HG03064 (cell line): ENCODE results near the gene HTR1A.

Source experiments
- ATAC-seq: cut with Tn5 transposase; IDR thresholded peaks from one replicate; pipeline ENCODE4 v1.9.1; 2021; ENCODE audit warnings: low read depth; ENCODE audit not compliant: unreplicated experiment

HTR1A gene

DNA sequence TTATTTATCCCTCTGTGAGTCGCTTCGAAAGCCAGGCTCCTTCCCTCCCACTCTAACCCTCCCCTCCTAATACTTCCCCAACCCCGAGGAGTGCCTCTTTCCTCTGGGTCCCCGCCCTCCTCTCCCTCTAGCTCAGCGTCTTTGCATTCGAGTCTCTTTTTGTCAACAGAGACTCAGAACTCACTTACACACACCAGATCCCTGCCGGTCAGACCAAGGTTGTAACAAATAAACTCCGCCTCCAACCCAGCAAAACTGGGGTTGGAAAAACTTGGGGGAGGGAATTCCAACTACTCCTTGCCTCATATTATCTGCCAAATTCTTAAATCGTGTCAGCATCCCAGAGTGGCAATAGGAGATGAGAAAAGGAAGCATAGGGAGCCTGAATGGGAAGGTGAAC, at the start of gene HTR1A:
HTR1A (minus strand) TSS at position 167 of the 400 bp plus-strand sequence. CDS start 726 bp downstream, outside the sequence.
- ATAC-seq, result no peak

DNA sequence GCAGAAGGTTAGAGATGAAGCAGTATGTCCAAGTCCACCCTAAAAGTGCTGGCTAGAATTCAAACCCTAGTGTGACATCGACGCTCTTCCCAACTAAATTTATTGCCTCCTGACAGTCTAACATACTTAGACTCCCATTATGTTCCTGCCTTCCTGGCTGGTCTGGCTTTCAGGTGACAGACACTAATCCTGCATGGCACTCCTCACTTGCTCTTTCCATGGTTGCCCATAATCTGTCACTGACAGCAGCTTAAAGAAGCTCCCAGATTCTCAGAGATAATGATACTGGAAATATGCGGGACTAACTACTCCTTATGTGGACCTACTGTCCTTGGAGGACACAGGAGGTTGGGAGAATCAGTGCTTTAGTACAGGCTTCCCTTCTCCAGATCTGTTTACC, 41.7 kb upstream of the HTR1A start:
- no peak for ATAC-seq

DNA sequence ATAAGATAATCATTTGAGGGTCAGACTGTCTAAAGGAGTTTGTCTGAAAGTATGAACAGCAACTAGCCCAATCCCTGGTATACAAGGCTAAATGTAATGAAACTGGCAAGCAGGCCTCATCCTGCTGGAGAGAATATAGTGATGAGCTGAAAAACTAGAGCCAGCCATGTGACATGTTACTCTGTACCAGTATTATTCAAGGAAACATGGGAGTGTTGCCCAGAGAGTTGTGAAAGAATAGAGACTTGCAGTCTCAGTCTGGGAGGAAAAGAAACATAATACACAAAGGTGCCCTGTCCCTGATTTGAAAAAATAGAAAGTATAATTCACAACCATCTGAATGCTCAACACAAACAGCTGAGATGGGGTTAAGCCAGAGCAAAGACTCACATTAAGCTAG, 37.9 kb upstream of the HTR1A start:
- no peak for ATAC-seq

DNA sequence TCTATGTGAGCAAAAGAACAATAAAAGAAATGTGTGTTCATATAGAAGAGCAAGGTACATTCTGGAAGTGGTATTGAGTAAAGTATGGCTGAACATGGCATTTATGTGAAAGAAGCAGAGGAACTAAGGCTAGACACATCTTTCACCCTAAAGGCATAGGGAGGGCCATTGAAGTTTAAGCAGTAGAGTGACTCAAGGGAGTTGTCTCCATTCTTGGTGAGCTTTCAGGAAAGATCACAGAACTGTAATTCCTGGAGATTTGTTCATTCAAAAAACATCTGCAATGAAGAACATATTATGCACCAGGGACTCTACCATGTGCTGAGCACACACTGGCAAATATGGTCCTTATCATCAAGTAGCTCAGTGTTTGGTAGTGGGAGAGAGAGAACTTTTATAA, 24.8 kb upstream of the HTR1A start:
- no peak for ATAC-seq

DNA sequence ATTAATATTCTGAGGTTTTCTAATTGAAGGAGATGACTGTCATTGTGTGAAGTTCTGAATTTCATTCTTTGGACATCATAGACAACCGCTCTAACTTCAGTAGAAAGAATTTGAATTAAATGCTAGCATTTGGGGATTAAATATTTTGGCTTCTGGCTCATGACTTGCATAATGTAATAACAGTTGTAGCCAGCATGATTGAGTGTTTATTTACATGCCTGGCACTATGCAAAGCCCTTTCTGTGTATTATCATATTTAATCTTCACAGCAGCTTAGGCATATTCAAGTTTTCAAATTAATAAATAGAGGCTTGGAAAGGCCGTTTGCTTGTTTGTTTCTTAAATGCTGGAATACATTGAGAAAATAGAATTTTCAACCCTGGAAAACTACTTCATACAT, 19.6 kb upstream of the HTR1A start:
- ATAC-seq, result no peak

DNA sequence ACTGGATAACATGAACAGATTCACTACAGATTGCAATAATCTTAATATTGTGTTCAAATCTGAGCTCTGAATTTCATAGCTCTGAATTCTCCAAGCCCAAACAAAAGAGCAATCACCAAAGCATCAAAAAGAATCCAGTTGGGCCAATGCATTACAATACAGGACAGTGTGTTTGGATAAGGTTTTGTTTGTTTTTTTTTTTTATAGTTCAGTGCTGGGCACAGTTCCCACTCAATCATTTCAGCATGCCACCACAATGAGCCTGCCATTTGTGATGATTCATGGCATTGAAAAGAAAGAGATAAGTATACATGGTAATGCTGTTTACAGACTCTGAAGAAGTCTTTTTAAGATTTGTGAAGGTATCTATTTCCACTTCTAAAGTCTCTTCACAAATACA, 1.7 kb upstream of the HTR1A start:
- ATAC-seq, result no peak

DNA sequence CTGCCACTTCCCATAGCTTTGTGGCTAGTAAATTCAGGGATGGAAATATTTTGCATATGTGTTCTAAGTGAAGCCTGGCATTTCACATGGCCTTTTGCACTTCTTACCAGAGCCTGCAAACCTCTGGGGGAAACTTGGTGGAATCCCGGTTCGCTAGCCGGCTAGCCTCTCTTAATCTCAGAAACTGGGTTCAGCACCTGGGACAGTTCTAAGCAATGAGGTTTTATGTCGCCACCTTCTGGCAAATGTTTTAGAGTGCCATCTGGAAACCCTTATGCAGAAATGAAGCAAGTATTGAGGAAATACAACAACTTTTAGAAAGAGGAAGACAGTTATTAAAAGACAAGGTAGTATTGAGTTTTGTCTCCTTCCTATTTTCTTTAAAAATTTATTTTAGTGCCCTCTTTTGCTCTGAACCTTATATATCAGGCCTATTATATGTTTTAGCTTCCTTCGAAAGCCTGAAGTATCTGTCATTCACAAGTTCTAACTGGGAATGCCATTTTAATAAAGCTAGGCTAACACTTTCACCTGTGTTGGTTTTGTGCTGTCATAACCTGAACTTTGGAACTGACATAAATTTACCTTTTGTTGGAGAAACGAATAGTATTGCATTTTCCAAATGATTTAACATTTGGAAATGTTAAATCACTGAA, 963 bp upstream of the HTR1A start:
- ATAC-seq, result peak; percentile 78

DNA sequence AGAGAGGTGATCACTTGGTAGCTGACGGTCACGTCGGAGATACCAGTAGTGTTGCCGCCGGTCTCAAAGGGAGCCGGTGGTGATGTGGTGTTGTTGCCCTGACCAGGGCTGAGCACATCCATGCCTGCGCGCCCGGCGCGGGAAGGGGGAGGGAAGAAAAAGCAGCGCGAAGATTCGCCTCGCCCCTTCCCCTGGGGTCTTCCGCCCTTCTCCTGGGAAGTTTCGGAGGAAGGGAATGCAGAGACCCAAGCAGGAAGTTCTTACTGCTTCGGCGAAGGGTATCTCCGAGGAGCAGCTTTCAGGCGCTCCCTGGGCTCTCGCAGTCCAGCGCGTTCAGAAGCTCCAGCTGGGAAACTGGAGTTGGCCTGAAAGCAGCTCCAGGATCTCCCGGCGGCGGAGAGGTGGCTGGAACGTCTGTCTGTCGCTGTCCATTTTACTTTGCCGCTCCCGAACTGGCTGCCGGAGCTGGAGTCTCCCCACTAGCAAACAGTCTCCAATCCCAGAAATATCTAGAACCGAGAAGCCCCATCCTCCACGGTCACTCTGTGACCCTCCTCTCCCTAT, 565 bp downstream of the HTR1A start:
- ATAC-seq, result no peak

DNA sequence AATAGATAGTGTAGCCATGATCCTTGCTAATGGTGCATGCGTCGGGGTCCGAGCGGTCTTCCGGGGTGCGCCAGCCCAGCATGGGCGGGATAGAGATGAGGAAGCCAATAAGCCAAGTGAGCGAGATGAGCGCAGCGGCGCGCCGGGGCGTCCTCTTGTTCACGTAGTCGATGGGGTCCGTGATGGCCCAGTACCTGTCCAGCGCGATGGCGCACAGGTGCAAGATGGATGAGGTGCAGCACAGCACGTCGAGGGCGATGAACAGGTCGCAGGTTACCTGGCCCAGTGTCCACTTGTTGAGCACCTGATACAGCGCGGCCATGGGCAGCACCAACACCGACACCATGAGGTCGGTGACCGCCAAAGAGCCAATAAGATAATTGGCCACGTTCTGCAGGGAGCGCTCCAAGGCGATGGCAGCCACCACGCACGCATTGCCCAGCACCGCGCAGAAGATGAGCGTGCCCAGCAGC, 1.1 kb downstream of the HTR1A start:
- ATAC-seq, result no peak

DNA sequence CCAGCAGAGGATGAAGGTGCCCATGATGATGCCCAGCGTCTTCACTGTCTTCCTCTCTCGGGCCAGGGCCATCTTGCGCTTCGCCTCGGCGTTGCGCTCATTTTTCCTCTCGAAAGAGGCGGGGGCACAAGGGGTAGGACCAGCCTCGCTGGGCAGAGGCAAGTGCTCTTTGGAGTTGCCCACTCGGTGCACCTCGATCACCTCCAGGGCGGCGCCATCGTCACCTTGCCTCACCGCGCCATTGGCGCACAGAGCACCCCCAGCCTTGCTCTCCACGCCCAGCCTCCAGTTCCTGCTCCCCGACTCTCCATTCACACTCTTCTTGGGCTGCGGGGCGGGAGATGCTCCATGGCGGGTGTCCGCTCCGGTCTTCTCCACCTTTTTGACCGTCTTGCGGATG, 1.6 kb downstream of the HTR1A start:
- ATAC-seq, result no peak

DNA sequence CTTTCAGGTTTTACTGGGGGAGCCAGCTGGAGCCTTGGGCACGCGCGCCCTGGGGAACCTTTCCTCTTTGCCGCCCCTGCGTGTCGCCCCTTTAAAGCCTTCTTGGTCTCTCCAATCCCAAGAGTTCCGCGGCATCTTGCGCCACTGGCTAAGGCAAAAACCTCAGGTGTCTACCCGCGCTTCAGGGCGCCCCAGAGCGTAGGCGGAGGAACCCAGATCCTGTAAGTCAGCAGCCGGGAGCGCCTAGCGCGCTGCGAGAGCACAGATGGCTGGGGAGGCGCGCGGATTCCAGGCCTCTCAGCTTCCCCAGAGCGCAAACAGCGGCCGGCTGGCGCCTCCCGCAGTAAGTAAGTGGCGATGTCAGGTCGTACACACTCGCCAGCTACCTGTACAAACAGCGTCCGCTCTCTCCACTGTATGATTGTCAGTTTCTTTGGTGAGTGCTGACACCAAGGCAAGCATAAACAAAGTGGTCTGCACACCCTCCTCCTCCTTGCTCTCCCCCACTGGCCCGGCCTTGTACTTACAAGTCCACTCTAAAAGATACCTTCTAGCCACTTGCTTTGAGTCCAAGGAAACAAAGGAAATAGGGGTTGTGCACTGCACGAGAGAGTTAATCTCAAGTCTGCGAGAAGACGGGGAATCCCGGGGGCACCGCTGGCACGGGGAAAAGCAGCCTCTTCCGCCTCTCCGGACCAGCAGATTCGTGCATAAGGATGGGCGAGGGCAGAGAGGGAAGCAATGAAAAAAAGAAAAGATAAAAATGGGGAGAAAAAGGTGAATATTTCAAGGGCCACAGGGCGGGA, 2.9 kb downstream of the HTR1A start:
- no peak for ATAC-seq

DNA sequence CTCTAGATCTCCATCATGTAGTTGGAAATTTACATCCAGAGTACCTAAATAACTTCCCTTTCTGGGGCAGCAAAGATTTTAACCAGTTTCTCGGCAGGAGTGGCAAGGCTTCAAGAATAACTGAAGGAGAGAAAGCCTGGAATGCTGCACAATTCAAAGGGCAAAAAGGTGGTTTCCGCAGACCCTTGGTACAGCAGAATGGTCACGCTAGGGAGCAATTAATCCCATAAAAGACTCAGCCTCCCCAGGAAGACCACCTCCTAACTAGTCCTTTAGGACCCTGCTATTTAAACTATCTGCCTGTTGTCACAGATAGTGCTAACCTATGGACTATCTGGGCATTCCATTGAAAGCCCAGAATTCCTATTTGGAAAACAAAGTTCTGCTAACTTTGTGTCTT, 3.6 kb downstream of the HTR1A start:
- no peak for ATAC-seq

DNA sequence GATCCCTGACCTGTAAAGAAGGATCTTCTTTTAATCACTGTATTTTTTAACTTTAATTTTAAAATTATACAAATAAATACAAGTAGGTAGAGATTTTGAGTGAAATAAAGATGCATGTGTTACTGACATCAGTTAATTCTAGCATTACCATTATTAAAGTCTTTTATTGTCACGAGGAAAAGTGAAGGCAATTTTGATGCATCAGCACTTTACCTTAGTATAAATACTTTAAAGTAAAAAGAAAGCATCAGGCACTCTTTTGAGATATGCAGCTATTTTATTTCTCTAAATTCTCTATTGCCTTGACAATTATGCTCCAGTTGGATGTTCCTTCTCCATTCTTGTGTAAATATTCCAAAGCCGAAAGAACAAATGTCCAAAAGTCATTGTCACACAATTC, 4.6 kb downstream of the HTR1A start:
- ATAC-seq, result no peak

DNA sequence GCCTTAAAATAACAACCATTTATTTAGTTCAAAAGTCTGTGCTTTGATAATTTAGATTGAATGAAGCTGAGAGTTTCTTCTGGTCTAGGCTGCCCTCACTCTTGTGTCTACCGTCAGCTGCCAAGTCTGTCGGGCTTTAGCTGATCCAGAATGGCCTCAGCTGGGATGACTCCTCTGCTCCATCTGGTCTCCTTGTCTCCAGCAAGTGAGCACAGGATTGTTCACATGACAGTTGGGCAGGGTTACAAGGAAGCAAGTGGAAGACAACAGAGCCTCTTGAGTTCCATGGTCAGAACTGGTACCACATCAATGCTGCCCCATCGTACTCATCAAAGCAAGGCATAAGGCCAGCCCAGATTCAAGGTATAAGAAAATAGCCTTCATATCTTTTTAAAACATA, 9.0 kb downstream of the HTR1A start:
- ATAC-seq, result no peak

DNA sequence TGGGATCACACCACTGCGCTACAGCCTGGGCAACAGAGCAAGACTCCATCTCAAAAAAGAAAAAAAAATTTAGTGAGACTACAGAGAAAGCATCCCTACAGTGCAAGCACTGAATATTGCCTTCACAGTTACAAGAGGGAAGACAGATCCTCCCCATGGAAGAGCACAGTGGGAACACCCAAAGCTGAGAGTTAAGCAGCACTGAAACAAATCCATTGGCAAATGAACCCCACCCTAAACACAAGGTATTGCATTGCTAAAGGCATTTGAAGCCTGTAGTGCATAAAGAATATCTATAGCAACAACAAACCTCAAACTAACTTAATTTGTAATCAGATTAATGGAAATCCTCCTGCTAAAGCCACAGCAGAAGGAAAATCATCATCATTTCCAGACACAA, 27.1 kb downstream of the HTR1A start:
- ATAC-seq, result no peak

DNA sequence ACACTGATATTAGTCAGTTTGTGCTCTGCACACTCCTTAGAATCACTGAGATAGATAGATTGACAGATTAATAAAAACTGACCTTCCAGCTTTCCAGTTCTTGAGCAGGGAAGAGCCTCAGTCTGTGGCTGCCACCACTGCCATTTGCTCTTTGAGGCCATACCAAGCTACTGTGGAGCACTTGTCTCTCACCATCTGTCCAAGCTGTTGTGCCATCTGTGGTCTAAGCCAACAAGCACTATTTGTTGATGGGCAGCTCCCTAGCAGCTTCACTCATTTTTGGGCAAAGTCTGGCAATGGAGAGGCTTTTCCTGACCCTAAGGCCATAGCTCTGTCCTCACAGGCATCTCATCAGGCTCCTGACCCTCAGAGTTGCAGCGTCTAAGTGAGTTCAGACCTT, 30.4 kb downstream of the HTR1A start:
- no peak for ATAC-seq

DNA sequence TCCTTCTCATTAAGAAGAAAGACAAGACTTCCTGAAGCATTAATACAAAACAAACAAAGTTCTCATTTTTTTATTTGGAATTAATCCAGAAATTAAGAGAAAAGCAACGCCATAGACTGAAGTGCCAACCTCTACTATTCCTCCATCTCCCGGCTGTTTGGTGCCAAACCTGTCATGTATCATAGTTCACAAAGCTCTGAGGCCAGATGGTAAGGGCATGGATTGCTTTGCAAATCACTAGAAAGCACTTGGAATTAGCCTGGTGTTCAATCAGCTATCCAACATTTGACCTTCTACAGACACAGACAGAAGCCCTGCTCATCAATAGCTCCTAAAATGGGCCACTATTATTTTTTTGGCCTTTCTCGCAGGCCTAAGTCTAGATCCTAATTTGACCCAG, 33.8 kb downstream of the HTR1A start:
- no peak for ATAC-seq

DNA sequence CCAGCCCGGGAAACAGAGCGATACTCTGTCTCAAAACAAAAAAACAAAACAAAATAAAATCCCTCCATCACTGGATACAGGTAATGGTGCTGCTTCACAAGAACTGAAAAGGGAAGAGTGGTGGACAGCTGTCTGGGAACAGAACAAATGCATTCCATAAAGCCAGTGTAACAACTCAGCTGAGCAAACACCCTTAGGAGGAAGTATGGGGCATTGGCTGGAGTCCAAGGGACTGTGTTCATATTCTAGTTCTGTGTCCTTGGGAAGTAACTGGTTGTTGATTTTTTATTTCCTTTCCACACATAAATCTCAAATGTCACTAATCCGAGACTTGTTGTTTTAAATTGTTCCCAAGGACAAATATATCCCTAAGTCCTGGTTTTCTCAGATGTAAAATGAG, 38.3 kb downstream of the HTR1A start:
- no peak for ATAC-seq

DNA sequence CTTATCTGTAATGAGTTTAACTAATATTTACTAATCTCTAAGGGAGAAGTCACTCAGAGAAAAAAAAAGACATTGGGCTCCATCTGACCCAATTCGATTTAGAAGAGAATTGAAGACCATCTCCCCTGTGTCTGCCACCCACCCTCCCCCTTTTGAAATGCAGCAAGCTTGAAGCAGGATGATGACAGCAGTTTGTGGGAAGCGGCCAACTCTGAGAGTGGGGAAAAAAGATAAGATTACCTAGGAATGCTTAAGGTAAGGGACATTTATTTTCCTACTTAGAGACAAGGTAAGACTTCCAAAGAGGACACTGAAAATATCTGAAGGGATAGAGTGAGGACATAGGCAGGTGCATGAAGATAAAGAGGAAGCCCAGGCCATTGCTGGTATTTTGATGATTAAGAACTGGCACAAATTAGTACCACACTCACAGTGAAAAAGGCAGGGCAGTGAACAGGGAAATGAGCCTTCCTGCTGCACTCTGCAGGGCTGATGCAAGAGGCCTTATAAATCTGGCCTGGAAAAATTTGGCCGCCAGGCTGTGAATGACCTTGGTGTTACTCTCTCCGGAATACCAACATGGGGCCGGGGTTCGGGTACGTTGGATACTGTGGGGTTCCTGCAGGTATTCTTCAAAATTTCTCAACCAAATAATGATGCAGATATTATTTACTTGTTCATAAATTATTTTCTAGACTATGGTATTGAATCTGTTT, 42.3 kb downstream of the HTR1A start:
- no peak for ATAC-seq

DNA sequence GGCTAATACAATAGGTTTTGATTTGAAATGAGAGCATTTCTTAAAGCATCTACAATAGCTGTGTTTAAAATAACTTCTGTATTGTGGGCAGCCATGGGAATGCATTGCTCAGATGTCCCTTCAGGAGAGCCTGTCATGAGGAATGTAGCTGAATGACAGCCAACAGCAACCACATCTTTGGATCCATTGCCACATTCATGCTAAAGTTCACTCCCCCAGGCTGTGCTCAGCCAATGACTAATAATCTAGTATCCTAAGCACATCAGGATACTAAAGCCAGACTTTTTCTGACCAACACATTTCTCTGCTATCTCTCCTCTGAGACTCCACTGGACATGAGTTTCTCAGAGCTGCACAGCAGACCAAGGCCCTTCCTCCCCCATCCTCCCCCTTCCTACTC, 45.5 kb downstream of the HTR1A start:
- no peak for ATAC-seq

DNA sequence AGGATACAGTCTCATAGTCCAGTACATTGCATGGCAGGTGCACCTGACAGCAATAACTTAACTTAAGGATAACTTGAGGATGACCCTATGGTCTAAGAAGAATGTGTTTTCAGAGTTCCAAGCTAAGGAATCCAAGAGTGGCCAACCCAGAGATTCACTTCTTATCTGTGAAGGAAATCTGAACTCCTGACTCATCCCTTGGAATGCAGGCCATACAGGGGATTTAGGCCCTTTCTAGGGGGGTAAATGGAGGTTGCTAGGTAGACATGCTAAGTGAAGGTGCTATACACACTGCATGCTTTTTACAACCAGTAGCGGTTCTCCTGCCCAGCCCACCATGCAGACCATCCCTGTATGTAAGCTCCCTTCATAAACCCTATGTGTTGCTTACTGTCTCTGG, 50.4 kb downstream of the HTR1A start:
- ATAC-seq, result no peak
